UCSD-AML1 (cell line): ENCODE data around the gene PCDHGA3.
"Not testable (repeated sequence)": the region's sequence is repeated elsewhere in the genome, so short reads cannot be mapped to it uniquely, and the experiment has no call there.

Source experiments
- DNase-seq: peaks from one replicate; lab custom pipeline; 2025; ENCODE audit not compliant: unreplicated experiment; lab: John Stamatoyannopoulos, UW

The PCDHGA3 gene

GRCh38 chr5:141382469-141383294, 39.1 kb downstream of the PCDHGA3 start, which contains the start of gene PCDHGA7:
Gene PCDHGA7 (plus strand): TSS chr5:141382742. CDS start chr5:141382900, 158 bp downstream.
- DNase-seq = no peak

- no peak for DNase-seq
Observed at GRCh38 chr5:141383345-141383744, 39.7 kb downstream of the PCDHGA3 start.

- no peak for DNase-seq
Observed at GRCh38 chr5:141384471-141385267, 41.0 kb downstream of the PCDHGA3 start.

- peak; percentile 50 for DNase-seq
Observed at GRCh38 chr5:141387557-141388311, 44.1 kb downstream of the PCDHGA3 start, which contains the start of gene PCDHGB4. Gene PCDHGB4 (plus strand): TSS chr5:141387698. CDS start chr5:141387885, 187 bp downstream.

GRCh38 chr5:141388661-141389060, 45.0 kb downstream of the PCDHGA3 start:
- DNase-seq = no peak

- no peak for DNase-seq
Observed at GRCh38 chr5:141389153-141390042, 45.8 kb downstream of the PCDHGA3 start.

GRCh38 chr5:141392429-141393198, 49.0 kb downstream of the PCDHGA3 start, which contains the start of gene PCDHGA8:
Gene PCDHGA8 (plus strand): TSS chr5:141392633. CDS start chr5:141392814, 181 bp downstream.
- DNase-seq = no peak

- no peak for DNase-seq
Observed at GRCh38 chr5:141393267-141393666, 49.6 kb downstream of the PCDHGA3 start.

- not testable (repeated sequence) for DNase-seq
Observed at GRCh38 chr5:141394401-141395187, 51.0 kb downstream of the PCDHGA3 start.
